Activated B cell treated with CpG ODN at 0.5 μM for 24 hours (primary cell): ENCODE measurements around the gene URM1. TPM values are rescaled to one million over a fixed set of nuclear protein-coding genes. Genes with fewer than 3 reads are reported as not detected.

Experiments
- ATAC-seq: fragments of 200-7000 bp; cut with Tn5 transposase; one replicate; pipeline ENCODE4 v1.10.0; 2021; ENCODE audit warnings: low read depth, mild to moderate bottlenecking, moderate library complexity
- CTCF ChIA-PET: fragments of 350-600 bp; sonication (Branson Sonifier 250); formaldehyde crosslinking; loops from one replicate; lab custom pipeline; 2021; ENCODE audit warnings: antibody characterized with exemption; lab: Charles Lee
- POLR2A ChIA-PET: fragments of 350-600 bp; sonication (Branson Sonifier 250); formaldehyde crosslinking; loops from one replicate; lab custom pipeline; 2021; ENCODE audit warnings: antibody characterized with exemption; lab: Charles Lee
- DNase-seq: peaks from one replicate; pipeline ENCODE4 v3.0.0; 2022
- H3K27ac Mint-ChIP-seq: one replicate; pipeline ENCODE4 v1.8.0; 2020; ENCODE audit warnings: mixed read lengths
- H3K27me3 Mint-ChIP-seq: one replicate; pipeline ENCODE4 v1.8.0; 2021; ENCODE audit warnings: mixed read lengths
- H3K36me3 Mint-ChIP-seq: one replicate; pipeline ENCODE4 v1.8.0; 2021; ENCODE audit warnings: low read depth, mixed read lengths
- H3K4me1 Mint-ChIP-seq: one replicate; pipeline ENCODE4 v1.8.0; 2021; ENCODE audit warnings: mixed read lengths
- H3K4me3 Mint-ChIP-seq: one replicate; pipeline ENCODE4 v1.8.0; 2020; ENCODE audit warnings: mild to moderate bottlenecking, mixed read lengths
- H3K9me3 Mint-ChIP-seq: one replicate; pipeline ENCODE4 v1.8.0; 2020; ENCODE audit warnings: mixed read lengths
- CTCF ChIP-seq: fragments of 200-600 bp; IDR thresholded peaks from one replicate; pipeline ENCODE4 v1.8.0; 2022; ENCODE audit warnings: antibody characterized with exemption, mild to moderate bottlenecking
- intact Hi-C: fragments of 100-400 bp; cut with micrococcal nuclease; formaldehyde crosslinking; loops from one replicate; pipeline ENCODE4 v1.15.1; 2024
- total RNA-seq: library from RNA; stranded (reverse); gene quantifications from 2 replicates; pipeline ENCODE4 v1.2.3, GENCODE V29; 2022

URM1 gene
- total RNA-seq, 1 donor from 2014 or later, result 55.8 TPM

GRCh38 chr9:128323791-128324190, 47.4 kb upstream of the URM1 start:
- Mint-ChIP-seq H3K27ac (peak overlapping the region; percentile 97), H3K4me1 (peaks cover 19% of the 10 kb centered on the region), H3K4me3 (peak overlapping the region; percentile 92), H3K9me3 (no peaks in the 10 kb centered on the region), H3K27me3 (no peaks in the 10 kb centered on the region), H3K36me3 (peaks cover 38% of the 10 kb centered on the region)
- intact Hi-C loops, result loop anchor here (2.0 to 10.0 kb wide), 5 partner anchors 97 to 361 kb away; partner anchors contain the start of genes CERCAM, CIZ1, GLE1 and PTGES2
- DNase-seq (no peak), ATAC-seq (no peak)
- TF ChIP-seq CTCF, result no peak
- ChIA-PET POLR2A (interaction anchor here (1.0 kb wide), 3 partner anchors 16 to 47 kb away, joined by 3 to 8 read pairs (median 3); partner anchors contain the start of gene URM1), CTCF (interaction anchor here (0.7 kb wide), 1 partner anchor 13 kb away, joined by 3 read pairs; no protein-coding TSS in a partner anchor)

DNA sequence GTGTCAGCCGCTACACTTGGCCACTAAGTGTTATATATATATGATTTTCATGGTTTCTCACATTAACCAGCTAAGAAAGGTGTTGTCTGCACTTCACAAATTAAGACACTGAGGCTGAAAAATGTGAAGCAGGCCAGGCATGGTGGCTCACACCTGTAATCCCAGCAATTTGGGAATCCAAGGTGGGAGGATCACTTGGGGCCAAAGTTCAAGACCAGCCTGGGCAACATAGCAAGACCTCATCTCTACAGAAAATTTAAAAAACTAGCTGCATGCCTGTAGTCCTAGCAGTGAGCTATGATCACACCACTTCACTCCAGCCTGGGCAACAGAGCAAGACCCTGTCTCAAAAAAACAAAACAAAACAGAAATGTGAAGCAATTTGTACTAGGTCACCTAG, 46.8 kb upstream of the URM1 start:
- H3K9me3 Mint-ChIP-seq, result no peaks in the 10 kb centered on the region
- no peak for DNase-seq
- H3K27ac Mint-ChIP-seq, result no peak overlapping the region
- intact Hi-C loops, result loop anchor here (5.0 to 10.0 kb wide), 3 partner anchors 132 to 360 kb away; partner anchors contain the start of genes CIZ1, PTGES2 and SET
- CTCF ChIA-PET, result interaction anchor here (0.7 kb wide), 1 partner anchor 12 kb away, joined by 3 read pairs; no protein-coding TSS in a partner anchor
- POLR2A ChIA-PET, result interaction anchor here (1.0 kb wide), 1 partner anchor 47 kb away, joined by 8 read pairs; the partner anchor contains the start of gene URM1
- H3K4me3 Mint-ChIP-seq, result peak overlapping the region; percentile 41
- no peak for TF ChIP-seq CTCF
- H3K4me1 Mint-ChIP-seq, result peaks cover 19% of the 10 kb centered on the region
- ATAC-seq, result no peak
- H3K36me3 Mint-ChIP-seq, result peaks cover 38% of the 10 kb centered on the region
- no peaks in the 10 kb centered on the region for H3K27me3 Mint-ChIP-seq

GRCh38 chr9:128325629-128326028, 45.5 kb upstream of the URM1 start:
- CTCF ChIA-PET, result no interaction called here
- intact Hi-C loops, result loop anchor here (10.0 kb wide), 1 partner anchor 359 kb away; the partner anchor contains the start of gene SET
- Mint-ChIP-seq H3K4me1 (peaks cover 19% of the 10 kb centered on the region), H3K9me3 (no peaks in the 10 kb centered on the region), H3K27me3 (no peaks in the 10 kb centered on the region), H3K27ac (no peak overlapping the region), H3K36me3 (peaks cover 38% of the 10 kb centered on the region), H3K4me3 (no peak overlapping the region)
- POLR2A ChIA-PET, result no interaction called here
- ATAC-seq (no peak), DNase-seq (no peak)
- no peak for TF ChIP-seq CTCF

DNA sequence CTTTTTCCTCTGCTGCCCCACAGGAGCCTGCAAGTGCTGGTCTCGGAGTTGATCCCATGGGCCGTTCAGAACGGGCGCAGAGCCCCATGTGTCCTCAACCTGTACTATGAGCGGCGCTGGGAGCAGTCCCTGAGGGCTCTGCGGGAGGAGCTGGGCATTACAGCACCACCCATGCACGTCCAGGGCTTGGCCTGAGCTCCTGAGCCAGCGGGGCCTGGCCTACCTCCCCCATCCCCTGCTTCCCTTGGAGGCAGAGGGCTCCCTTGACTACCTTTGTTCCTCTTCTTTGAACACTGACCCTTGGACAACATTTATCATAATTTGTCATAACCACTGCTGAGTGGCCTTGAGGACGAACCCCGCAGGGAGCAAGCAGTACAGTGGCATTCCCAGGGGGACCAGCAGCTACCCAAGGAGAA, 37.7 kb upstream of the URM1 start:
- intact Hi-C loops, result no loop called here
- no peak for TF ChIP-seq CTCF
- Mint-ChIP-seq H3K9me3 (no peaks in the 10 kb centered on the region), H3K27ac (no peak overlapping the region), H3K27me3 (no peaks in the 10 kb centered on the region), H3K4me1 (no peaks in the 10 kb centered on the region), H3K4me3 (no peak overlapping the region), H3K36me3 (peaks cover 23% of the 10 kb centered on the region)
- no peak for ATAC-seq
- DNase-seq, result no peak
- CTCF ChIA-PET, result interaction anchor here (0.6 kb wide), 1 partner anchor 25 kb away, joined by 3 read pairs; no protein-coding TSS in a partner anchor
- POLR2A ChIA-PET, result no interaction called here

- no peaks in the 10 kb centered on the region for H3K9me3 Mint-ChIP-seq
- POLR2A ChIA-PET, result no interaction called here
These were observed 36.0 kb upstream of the URM1 start for GRCh38 chr9:128335161-128335560.

More at GRCh38 chr9:128335161-128335560, 36.0 kb upstream of the URM1 start:
- no peak overlapping the region for H3K27ac Mint-ChIP-seq
- ATAC-seq (no peak), DNase-seq (no peak)
- CTCF ChIA-PET, result no interaction called here
- H3K36me3 Mint-ChIP-seq, result peaks cover 20% of the 10 kb centered on the region
- H3K4me1 Mint-ChIP-seq, result peaks cover 4% of the 10 kb centered on the region
- no peak for TF ChIP-seq CTCF
- intact Hi-C loops, result no loop called here
- H3K4me3 Mint-ChIP-seq, result no peak overlapping the region
- H3K27me3 Mint-ChIP-seq, result no peaks in the 10 kb centered on the region
